Body of pancreas (tissue), 4 donors: ENCODE data around the gene IFNG-AS1.

Source experiments
- CTCF ChIP-seq, 7 experiments: fragments of 450-650 bp in 4 of 7; fragments of 200-600 bp in 3 of 7; sonication (generic) in 3 of 7; IDR thresholded peaks; one replicate each; pipeline ENCODE4 v1.5.1; 2016 to 2019; ENCODE audit warnings: antibody characterized with exemption in 7 of 7
- POLR2A ChIP-seq, 3 donors: fragments of 450-650 bp; IDR thresholded peaks; one replicate each; pipeline ENCODE4 v1.6.1; 2016; ENCODE audit warnings: antibody characterized with exemption in 3 of 3, mild to moderate bottlenecking in 2 of 3

GRCh38 chr12:68056300-68056699 lies 67.1 kb downstream of the IFNG-AS1 start:
- no peak for TF ChIP-seq CTCF (IDR thresholded peaks at IDR 0.05)
- TF ChIP-seq POLR2A (IDR thresholded peaks at IDR 0.05) = no peak
